CD4-positive, alpha-beta T cell (primary cell): ENCODE data around the gene ITGAE. TPM values are rescaled to one million over a fixed set of nuclear protein-coding genes. Genes with fewer than 3 reads are reported as not detected.

Source experiments
- ATAC-seq: fragments of 200-7000 bp; cut with Tn5 transposase; one replicate; pipeline ENCODE4 v1.10.0; 2022; ENCODE audit warnings: mild to moderate bottlenecking; ENCODE audit not compliant: poor library complexity
- CTCF ChIA-PET: fragments of 350-600 bp; sonication (Branson Sonifier 250); formaldehyde crosslinking; loops from one replicate; lab custom pipeline; 2021; ENCODE audit warnings: antibody characterized with exemption, inconsistent platforms; lab: Charles Lee
- POLR2A ChIA-PET: fragments of 350-600 bp; sonication (Branson Sonifier 250); formaldehyde crosslinking; loops from one replicate; lab custom pipeline; 2021; ENCODE audit warnings: antibody characterized with exemption, inconsistent platforms; lab: Charles Lee
- DNase-seq, 14 experiments: peaks; one replicate each; pipeline ENCODE4 v3.0.0-alpha.2; 2013 to 2020; ENCODE audit warnings: mixed read lengths in 2 of 14
- H3K27ac ChIP-seq, 2 donors: one replicate each; pipeline versions ENCODE4 v1.5.1 to v1.7.0; 2013; ENCODE audit warnings: low read length in 2 of 2, low read depth in 1 of 2, mild to moderate bottlenecking in 1 of 2
- H3K27me3 ChIP-seq, 2 experiments: 1 replicate in 1 of 2; 2 replicates in 1 of 2; pipeline versions ENCODE4 v1.6.1 to v1.7.0; 2013; ENCODE audit warnings: low read length in 2 of 2, control low read depth in 1 of 2, mild to moderate bottlenecking in 1 of 2, moderate library complexity in 1 of 2; ENCODE audit not compliant: insufficient read depth in 2 of 2, control insufficient read depth in 1 of 2
- H3K36me3 ChIP-seq: one replicate; pipeline ENCODE4 v1.6.1; 2013; ENCODE audit warnings: low read length, control low read depth; ENCODE audit not compliant: insufficient read depth
- H3K4me1 ChIP-seq: one replicate; pipeline ENCODE4 v1.6.1; 2013; ENCODE audit warnings: low read length, control low read depth; ENCODE audit not compliant: insufficient read depth
- H3K4me3 ChIP-seq: one replicate; pipeline ENCODE4 v1.5.1; 2013; ENCODE audit warnings: mild to moderate bottlenecking, low read length, moderate library complexity
- H3K9me3 ChIP-seq, 2 experiments: 1 replicate in 1 of 2; 2 replicates in 1 of 2; pipeline versions ENCODE4 v1.6.1 to v1.7.0; 2013; ENCODE audit warnings: low read length in 2 of 2, mild to moderate bottlenecking in 2 of 2, control low read depth in 1 of 2, moderate library complexity in 1 of 2; ENCODE audit not compliant: control insufficient read depth in 1 of 2, insufficient read depth in 1 of 2
- H3K27ac Mint-ChIP-seq: one replicate; pipeline ENCODE4 v1.8.0; 2020; ENCODE audit warnings: mixed read lengths
- H3K27me3 Mint-ChIP-seq: one replicate; pipeline ENCODE4 v1.8.0; 2021; ENCODE audit warnings: mixed read lengths
- H3K36me3 Mint-ChIP-seq: one replicate; pipeline ENCODE4 v1.8.0; 2021; ENCODE audit warnings: low read depth, mixed read lengths
- H3K4me1 Mint-ChIP-seq: one replicate; pipeline ENCODE4 v1.8.0; 2021; ENCODE audit warnings: low read depth, mixed read lengths
- H3K4me3 Mint-ChIP-seq: one replicate; pipeline ENCODE4 v1.8.0; 2020; ENCODE audit warnings: mild to moderate bottlenecking, mixed read lengths
- H3K9me3 Mint-ChIP-seq: one replicate; pipeline ENCODE4 v1.8.0; 2020; ENCODE audit warnings: mixed read lengths
- CTCF ChIP-seq: fragments of 200-600 bp; IDR thresholded peaks from one replicate; pipeline ENCODE4 v1.8.0; 2022; ENCODE audit warnings: antibody characterized with exemption, mild to moderate bottlenecking
- intact Hi-C, 2 experiments: fragments of 100-400 bp; cut with DNase I in 1 of 2; cut with micrococcal nuclease in 1 of 2; formaldehyde crosslinking; loops; one replicate each; pipeline versions ENCODE4 v1.15.1 to v1.9.0; 2023 to 2025; cut with DNase I, micrococcal nuclease
- total RNA-seq, 174 experiments: library from RNA in 2 of 174; stranded (reverse) in 2 of 174; gene quantifications; one replicate each; pipeline ENCODE4 v1.2.3 and lab custom pipeline; 2021 to 2026

The ITGAE gene
- total RNA-seq, 2 experiments from 2014 or later, result 15.8 to 18.3 TPM

GRCh38 chr17:3813171-3813570 lies 12.2 kb upstream of the ITGAE start:
- no peak overlapping the region for H3K4me3 ChIP-seq
- H3K36me3 Mint-ChIP-seq, result peaks cover 81% of the 10 kb centered on the region
- no peaks in the 10 kb centered on the region for H3K9me3 ChIP-seq
- intact Hi-C loops, result no loop called here
- no peak for ATAC-seq
- TF ChIP-seq CTCF, result no peak
- H3K4me1 ChIP-seq, result no peaks in the 10 kb centered on the region
- no peak for DNase-seq
- H3K36me3 ChIP-seq, result peaks cover 84% of the 10 kb centered on the region
- H3K4me3 Mint-ChIP-seq, result no peak overlapping the region
- ChIA-PET POLR2A (no interaction called here), CTCF (no interaction called here)
- no peaks in the 10 kb centered on the region for H3K4me1 Mint-ChIP-seq
- no peak overlapping the region for H3K27ac Mint-ChIP-seq
- no peaks in the 10 kb centered on the region for H3K9me3 Mint-ChIP-seq
- H3K27me3 ChIP-seq, result no peaks in the 10 kb centered on the region
- no peaks in the 10 kb centered on the region for H3K27me3 Mint-ChIP-seq
- no peak overlapping the region for H3K27ac ChIP-seq

GRCh38 chr17:3812771-3813170 lies 11.8 kb upstream of the ITGAE start:
- Histone ChIP-seq H3K27me3 (no peaks in the 10 kb centered on the region), H3K4me1 (no peaks in the 10 kb centered on the region), H3K4me3 (no peak overlapping the region), H3K9me3 (no peaks in the 10 kb centered on the region), H3K36me3 (peaks cover 84% of the 10 kb centered on the region), H3K27ac (no peak overlapping the region)
- intact Hi-C loops, result no loop called here
- Mint-ChIP-seq H3K27ac (no peak overlapping the region), H3K27me3 (no peaks in the 10 kb centered on the region), H3K36me3 (peaks cover 80% of the 10 kb centered on the region), H3K4me3 (no peak overlapping the region), H3K9me3 (no peaks in the 10 kb centered on the region), H3K4me1 (no peaks in the 10 kb centered on the region)
- DNase-seq (no peak), ATAC-seq (no peak)
- TF ChIP-seq CTCF, result no peak
- POLR2A ChIA-PET, result no interaction called here
- CTCF ChIA-PET, result no interaction called here

- no peaks in the 10 kb centered on the region for H3K4me1 Mint-ChIP-seq
- TF ChIP-seq CTCF, result no peak
- Histone ChIP-seq H3K4me1 (no peaks in the 10 kb centered on the region), H3K4me3 (no peak overlapping the region), H3K36me3 (peaks cover 85% of the 10 kb centered on the region), H3K27ac (no peak overlapping the region), H3K27me3 (no peaks in the 10 kb centered on the region), H3K9me3 (no peaks in the 10 kb centered on the region)
- ATAC-seq (no peak), DNase-seq (no peak)
- H3K27me3 Mint-ChIP-seq, result no peaks in the 10 kb centered on the region
- CTCF ChIA-PET, result no interaction called here
- POLR2A ChIA-PET, result no interaction called here
- no peak overlapping the region for H3K4me3 Mint-ChIP-seq
- intact Hi-C loops, result no loop called here
- H3K9me3 Mint-ChIP-seq, result no peaks in the 10 kb centered on the region
- H3K36me3 Mint-ChIP-seq, result peaks cover 82% of the 10 kb centered on the region
- no peak overlapping the region for H3K27ac Mint-ChIP-seq
Measured at GRCh38 chr17:3812284-3812683, 11.3 kb upstream of the ITGAE start.
